ENCODE data around the gene EIF3L. TPM values are rescaled to one million over a fixed set of nuclear protein-coding genes. Genes with fewer than 3 reads are reported as not detected.

The EIF3L gene
- total and polyA plus RNA-seq, 9 of the 15 experiments (the other 6 are each of a cell fraction or from before 2014, with no cell fraction given): 257 to 699 (median 368) TPM

DNA sequence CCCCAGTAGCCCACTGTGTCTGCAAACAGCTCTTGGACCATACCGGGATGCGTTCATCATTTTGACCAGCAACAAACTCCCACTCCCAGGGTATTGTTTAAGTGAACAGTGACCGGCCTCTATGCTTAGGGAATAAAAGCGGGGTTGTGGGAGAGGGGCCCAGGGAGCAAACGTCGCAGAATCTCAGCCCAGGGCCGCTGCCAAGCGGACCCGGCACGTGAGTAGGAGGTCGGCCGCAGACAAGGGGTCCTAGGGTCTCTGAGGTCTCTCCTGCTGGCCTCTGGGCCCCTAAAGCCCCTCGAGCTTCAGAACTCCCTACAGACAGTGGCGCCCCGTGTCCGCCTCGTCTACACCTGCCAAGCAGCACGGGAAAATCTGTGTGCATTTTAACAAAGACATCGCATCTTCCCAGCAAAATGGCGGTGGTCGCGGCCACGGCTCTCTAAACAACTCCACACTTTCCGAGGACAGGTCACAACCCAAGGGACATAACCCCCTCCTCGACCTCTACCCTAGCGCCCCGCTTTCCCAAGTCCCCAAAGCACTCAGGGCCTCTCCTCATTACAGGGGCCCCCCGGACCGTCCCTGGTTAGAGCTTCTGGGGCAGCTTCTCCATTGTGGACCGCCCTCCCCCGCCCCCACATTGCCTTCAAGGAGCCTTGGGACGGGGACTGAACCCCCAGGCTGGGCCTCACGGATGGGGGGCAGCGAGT is 45.4 kb upstream of the EIF3L start (continued):
- TF ChIP-seq DPF2 (IDR thresholded peaks at IDR 0.05) (0 out of 2 replicates have a peak, but pooled peaks have one; percentile 5), ZNF668 (CRISPR knock-in tag; IDR thresholded peaks at IDR 0.05) (no peak), EP300 (IDR thresholded peaks at IDR 0.05; ENCODE audit: low read length) (no peak), FOS (IDR thresholded peaks at IDR 0.05; ENCODE audit: extremely low read depth, insufficient read length) (no peak), YY1 (IDR thresholded peaks at IDR 0.05; ENCODE audit: borderline replicate concordance in 1 of 3, control insufficient read depth in 1 of 3, extremely low read depth in 1 of 3, insufficient read depth in 3 of 3, insufficient read length in 1 of 3, insufficient replicate concordance in 2 of 3, low read depth in 1 of 3, low read length in 2 of 3) (peak in 2 of 3 experiments; percentile 28 to 50), NFIC (IDR thresholded peaks at IDR 0.05) (no peak), SAFB (IDR thresholded peaks at IDR 0.05; ENCODE audit: borderline replicate concordance, low read depth, low read length) (no peak), L3MBTL2 (IDR thresholded peaks at IDR 0.05) (peak; percentile 44; the same call in 1 of the 2 replicates), HMGN3 (IDR thresholded peaks at IDR 0.05; ENCODE audit: borderline replicate concordance, extremely low read depth, insufficient read length, low read depth, low read length) (no peak), SRSF9 (IDR thresholded peaks at IDR 0.05; ENCODE audit: borderline replicate concordance, low read depth, low read length) (no peak), RHOXF2B (CRISPR knock-in tag; conservative IDR thresholded peaks at IDR 0.05) (no peak), HDAC8 (tag; IDR thresholded peaks at IDR 0.05) (no peak), HNRNPL (IDR thresholded peaks at IDR 0.05; ENCODE audit: low read depth, low read length) (no peak), U2AF2 (optimal IDR thresholded peaks at IDR 0.05; ENCODE audit: low read depth, low read length) (no peak), MAFG (tag; conservative IDR thresholded peaks at IDR 0.05) (no peak), TRIM28 (IDR thresholded peaks at IDR 0.05) (no peak), TCF3 (CRISPR knock-in tag; IDR thresholded peaks at IDR 0.05) (no peak)
- TF ChIP-seq, protein P1, sequence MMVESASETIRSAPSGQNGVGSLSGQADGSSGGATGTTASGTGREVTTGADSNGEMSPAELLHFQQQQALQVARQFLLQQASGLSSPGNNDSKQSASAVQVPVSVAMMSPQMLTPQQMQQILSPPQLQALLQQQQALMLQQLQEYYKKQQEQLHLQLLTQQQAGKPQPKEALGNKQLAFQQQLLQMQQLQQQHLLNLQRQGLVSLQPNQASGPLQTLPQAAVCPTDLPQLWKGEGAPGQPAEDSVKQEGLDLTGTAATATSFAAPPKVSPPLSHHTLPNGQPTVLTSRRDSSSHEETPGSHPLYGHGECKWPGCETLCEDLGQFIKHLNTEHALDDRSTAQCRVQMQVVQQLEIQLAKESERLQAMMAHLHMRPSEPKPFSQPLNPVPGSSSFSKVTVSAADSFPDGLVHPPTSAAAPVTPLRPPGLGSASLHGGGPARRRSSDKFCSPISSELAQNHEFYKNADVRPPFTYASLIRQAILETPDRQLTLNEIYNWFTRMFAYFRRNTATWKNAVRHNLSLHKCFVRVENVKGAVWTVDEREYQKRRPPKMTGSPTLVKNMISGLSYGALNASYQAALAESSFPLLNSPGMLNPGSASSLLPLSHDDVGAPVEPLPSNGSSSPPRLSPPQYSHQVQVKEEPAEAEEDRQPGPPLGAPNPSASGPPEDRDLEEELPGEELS (CRISPR knock-in tag; IDR thresholded peaks at IDR 0.05; ENCODE audit: borderline replicate concordance): no peak
- TF ChIP-seq, protein P2, sequence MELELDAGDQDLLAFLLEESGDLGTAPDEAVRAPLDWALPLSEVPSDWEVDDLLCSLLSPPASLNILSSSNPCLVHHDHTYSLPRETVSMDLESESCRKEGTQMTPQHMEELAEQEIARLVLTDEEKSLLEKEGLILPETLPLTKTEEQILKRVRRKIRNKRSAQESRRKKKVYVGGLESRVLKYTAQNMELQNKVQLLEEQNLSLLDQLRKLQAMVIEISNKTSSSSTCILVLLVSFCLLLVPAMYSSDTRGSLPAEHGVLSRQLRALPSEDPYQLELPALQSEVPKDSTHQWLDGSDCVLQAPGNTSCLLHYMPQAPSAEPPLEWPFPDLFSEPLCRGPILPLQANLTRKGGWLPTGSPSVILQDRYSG (tag; conservative IDR thresholded peaks at IDR 0.05; ENCODE audit: low read depth): peak; percentile 76; the same call in 1 of the 2 replicates
- TF ChIP-seq, protein P3, sequence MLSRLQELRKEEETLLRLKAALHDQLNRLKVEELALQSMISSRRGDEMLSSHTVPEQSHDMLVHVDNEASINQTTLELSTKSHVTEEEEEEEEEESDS (CRISPR knock-in tag; IDR thresholded peaks at IDR 0.05): no peak
- TF ChIP-seq, protein P4, sequence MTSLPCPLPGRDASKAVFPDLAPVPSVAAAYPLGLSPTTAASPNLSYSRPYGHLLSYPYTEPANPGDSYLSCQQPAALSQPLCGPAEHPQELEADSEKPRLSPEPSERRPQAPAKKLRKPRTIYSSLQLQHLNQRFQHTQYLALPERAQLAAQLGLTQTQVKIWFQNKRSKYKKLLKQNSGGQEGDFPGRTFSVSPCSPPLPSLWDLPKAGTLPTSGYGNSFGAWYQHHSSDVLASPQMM (CRISPR knock-in tag; IDR thresholded peaks at IDR 0.05): no peak
- TF ChIP-seq, protein P5, sequence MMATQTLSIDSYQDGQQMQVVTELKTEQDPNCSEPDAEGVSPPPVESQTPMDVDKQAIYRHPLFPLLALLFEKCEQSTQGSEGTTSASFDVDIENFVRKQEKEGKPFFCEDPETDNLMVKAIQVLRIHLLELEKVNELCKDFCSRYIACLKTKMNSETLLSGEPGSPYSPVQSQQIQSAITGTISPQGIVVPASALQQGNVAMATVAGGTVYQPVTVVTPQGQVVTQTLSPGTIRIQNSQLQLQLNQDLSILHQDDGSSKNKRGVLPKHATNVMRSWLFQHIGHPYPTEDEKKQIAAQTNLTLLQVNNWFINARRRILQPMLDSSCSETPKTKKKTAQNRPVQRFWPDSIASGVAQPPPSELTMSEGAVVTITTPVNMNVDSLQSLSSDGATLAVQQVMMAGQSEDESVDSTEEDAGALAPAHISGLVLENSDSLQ (IDR thresholded peaks at IDR 0.05): no peak
- TF ChIP-seq, protein P6, sequence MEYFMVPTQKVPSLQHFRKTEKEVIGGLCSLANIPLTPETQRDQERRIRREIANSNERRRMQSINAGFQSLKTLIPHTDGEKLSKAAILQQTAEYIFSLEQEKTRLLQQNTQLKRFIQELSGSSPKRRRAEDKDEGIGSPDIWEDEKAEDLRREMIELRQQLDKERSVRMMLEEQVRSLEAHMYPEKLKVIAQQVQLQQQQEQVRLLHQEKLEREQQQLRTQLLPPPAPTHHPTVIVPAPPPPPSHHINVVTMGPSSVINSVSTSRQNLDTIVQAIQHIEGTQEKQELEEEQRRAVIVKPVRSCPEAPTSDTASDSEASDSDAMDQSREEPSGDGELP (CRISPR knock-in tag; IDR thresholded peaks at IDR 0.05; ENCODE audit: borderline replicate concordance): 0 out of 2 replicates have a peak, but pooled peaks have one; percentile 1

All from K562 (cell line).